ENCODE measurements around the gene RECQL5. TPM values are rescaled to one million over a fixed set of nuclear protein-coding genes. Genes with fewer than 3 reads are reported as not detected.

Gene RECQL5
- 10.3 and 13.6 TPM in 2 replicates for total RNA-seq

GRCh38 chr17:75666959-75667790 lies at the start of gene RECQL5, which contains the start of gene SAP30BP:
RECQL5 (minus strand) TSS chr17:75667154; CDS start chr17:75666557, 597 bp downstream.
SAP30BP (plus strand) TSS chr17:75667338; CDS start chr17:75667373, 35 bp downstream.

GRCh38 chr17:75632863-75633485 lies 34.0 kb downstream of the RECQL5 start, which contains the start of gene SMIM5:
SMIM5 (plus strand) TSS chr17:75633434; CDS start chr17:75640202, 6,768 bp downstream.

DNA sequence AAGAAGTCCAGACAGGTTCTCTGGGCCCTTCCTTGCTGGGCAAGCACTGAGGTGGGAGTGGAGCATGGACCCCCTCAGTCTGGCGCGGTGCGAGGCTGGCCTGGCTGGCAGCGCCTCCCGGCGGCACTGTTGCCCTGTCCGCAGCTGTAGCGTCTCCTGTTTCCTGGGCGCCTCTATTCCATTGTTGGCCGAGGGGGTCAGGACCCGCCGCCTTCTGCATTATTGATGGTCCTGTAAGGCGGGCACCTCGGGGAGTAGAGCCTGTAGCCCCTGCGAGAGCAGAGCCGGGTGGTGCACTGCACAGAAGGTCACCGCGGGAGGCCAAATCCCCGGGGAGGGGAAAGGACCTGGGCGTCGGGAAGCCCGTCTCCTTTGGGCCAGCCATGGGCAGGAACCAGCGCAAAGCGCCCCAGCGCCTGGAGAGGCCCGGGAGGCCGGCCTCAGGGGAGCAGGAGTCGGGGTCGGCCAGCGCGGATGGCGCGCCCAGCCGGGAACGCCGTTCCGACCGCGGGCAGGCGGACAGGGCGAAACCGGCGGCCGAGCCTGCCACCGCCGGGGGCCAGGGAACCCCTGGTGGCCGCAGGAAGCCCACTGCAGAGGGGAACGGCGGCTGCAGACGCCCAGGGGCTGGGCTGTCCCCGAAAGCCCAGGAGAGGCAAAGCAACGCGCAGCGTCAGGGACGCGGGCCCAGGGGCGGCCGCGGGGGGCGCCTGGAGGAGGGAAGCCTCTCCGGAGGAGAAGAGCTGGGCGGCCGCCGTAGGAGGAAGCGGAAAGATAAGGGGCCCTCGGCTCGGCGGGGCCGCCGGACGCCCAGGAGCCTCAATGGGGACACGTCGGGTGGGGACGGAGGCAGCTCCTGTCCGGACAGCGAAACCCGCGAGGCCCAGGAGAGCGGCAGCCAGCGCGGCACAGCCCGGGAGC lies 79.0 kb downstream of the RECQL5 start, which contains the start of gene MYO15B:
MYO15B (plus strand) TSS at position 126 of the 921 bp plus-strand sequence; CDS start at position 384, 258 bp downstream.

Other genes starting within 250 kb of the RECQL5 start
- gene TMEM94, start 210.5 kb downstream of the RECQL5 start, total RNA-seq, result 32.3 and 51.9 TPM in 2 replicates
- gene CASKIN2, start 151.6 kb downstream of the RECQL5 start, total RNA-seq, result 6.9 and 7.1 TPM in 2 replicates
- gene TSEN54, start 150.6 kb downstream of the RECQL5 start, total RNA-seq, result 17.3 and 19.4 TPM in 2 replicates
- gene LLGL2, start 141.5 kb downstream of the RECQL5 start, total RNA-seq, result not detected in 2 replicates
- gene MYO15B, start 79.4 kb downstream of the RECQL5 start, total RNA-seq, result 0.37 and 0.83 TPM in 2 replicates
- gene SMIM5, start 33.7 kb downstream of the RECQL5 start, total RNA-seq, result not detected in 2 replicates
- 32.4 and 36.3 TPM in 2 replicates for gene SAP30BP, start 184 bp upstream of the RECQL5 start, total RNA-seq
- gene ITGB4, start 54.3 kb upstream of the RECQL5 start, total RNA-seq, result 0.25 and 0.59 TPM in 2 replicates
- gene GALK1, start 98.0 kb upstream of the RECQL5 start, total RNA-seq, result 20.0 and 26.4 TPM in 2 replicates
- gene UNK, start 117.7 kb upstream of the RECQL5 start, total RNA-seq, result 22.0 and 26.1 TPM in 2 replicates
- 0.12 and 0.20 TPM in 2 replicates for gene UNC13D, start 177.2 kb upstream of the RECQL5 start, total RNA-seq
- gene WBP2, start 188.2 kb upstream of the RECQL5 start, total RNA-seq, result 35.1 and 43.8 TPM in 2 replicates
- 31.0 and 35.9 TPM in 2 replicates for gene TRIM47, start 211.4 kb upstream of the RECQL5 start, total RNA-seq
- gene TRIM65, start 229.8 kb upstream of the RECQL5 start, total RNA-seq, result 23.9 and 24.8 TPM in 2 replicates
- 22.2 and 30.8 TPM in 2 replicates for gene MRPL38, start 237.7 kb upstream of the RECQL5 start, total RNA-seq

Measured in cardiac ventricle fibroblast (primary cell).